HT-29 (cell line): ENCODE data around the gene CKAP2L. TPM values are rescaled to one million over a fixed set of nuclear protein-coding genes. Genes with fewer than 3 reads are reported as not detected.

Experiments
- DNase-seq: peaks from one replicate; pipeline ENCODE4 v3.0.0-alpha.2; 2015; ENCODE audit warnings: low spot score
- total RNA-seq: library from RNA; depleted of rRNA; stranded (reverse); fragments of >200 nt; shearing (Covaris generic); gene quantifications from 2 replicates; pipeline ENCODE4 v1.2.3, GENCODE V29; 2014; rRNA removed

CKAP2L gene, protein sequence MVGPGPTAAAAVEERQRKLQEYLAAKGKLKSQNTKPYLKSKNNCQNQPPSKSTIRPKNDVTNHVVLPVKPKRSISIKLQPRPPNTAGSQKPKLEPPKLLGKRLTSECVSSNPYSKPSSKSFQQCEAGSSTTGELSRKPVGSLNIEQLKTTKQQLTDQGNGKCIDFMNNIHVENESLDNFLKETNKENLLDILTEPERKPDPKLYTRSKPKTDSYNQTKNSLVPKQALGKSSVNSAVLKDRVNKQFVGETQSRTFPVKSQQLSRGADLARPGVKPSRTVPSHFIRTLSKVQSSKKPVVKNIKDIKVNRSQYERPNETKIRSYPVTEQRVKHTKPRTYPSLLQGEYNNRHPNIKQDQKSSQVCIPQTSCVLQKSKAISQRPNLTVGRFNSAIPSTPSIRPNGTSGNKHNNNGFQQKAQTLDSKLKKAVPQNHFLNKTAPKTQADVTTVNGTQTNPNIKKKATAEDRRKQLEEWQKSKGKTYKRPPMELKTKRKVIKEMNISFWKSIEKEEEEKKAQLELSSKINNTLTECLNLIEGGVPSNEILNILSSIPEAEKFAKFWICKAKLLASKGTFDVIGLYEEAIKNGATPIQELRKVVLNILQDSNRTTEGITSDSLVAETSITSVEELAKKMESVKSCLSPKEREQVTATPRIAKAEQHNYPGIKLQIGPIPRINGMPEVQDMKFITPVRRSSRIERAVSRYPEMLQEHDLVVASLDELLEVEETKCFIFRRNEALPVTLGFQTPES
- total RNA-seq = 2.5 and 4.0 TPM in 2 replicates

DNA sequence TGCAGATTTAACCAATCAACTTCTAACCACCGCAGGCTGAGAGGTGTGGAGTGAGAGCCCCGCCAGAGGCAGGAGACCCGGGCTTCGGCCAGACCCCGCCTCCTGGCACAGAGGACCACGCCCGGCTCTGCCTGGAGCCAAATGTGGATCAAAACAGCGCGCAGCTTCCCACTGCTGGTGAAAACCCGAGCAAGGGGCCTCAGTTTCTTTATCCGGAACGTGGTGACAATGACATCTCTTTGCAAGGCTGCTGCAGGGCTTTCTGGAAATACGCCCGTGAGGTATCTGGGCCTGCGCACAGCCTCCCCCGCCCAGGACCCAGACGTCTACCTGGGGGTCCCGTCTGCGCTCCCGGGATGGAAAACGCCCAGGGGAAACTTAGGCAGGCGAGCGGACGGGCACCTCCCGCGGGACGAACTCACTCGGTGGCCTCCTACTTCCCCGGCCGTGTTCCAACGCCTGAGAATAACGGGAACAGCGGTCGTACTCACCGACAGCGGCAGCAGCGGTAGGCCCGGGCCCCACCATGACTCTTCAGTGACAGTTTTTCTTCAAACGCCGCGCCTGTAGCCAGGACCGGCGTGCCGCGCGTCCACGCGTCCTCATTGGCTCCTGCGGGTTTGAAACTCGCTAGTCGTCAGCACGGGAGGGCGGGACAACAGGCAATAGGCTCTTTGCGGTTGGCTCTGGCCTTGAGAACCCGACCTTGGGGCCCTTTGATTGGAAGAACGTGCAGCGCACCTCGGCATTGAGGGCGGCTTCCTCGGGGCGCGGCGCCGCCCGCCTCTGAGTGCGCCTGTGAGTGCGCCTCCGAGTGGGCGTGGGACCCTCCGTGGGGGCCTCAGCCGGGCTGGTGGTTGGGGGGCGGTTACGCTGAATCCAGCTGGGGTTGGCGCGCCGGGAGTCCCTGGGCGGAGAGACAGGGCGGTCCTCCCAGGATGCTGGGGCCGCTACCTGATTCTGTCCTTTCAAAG lies at the start of gene CKAP2L:
Gene CKAP2L, minus strand, starts transcription at position 539 of the 974 bp plus-strand sequence. Its CDS starts 11 bp downstream, at position 528.
- DNase-seq = peak; percentile 96

DNA sequence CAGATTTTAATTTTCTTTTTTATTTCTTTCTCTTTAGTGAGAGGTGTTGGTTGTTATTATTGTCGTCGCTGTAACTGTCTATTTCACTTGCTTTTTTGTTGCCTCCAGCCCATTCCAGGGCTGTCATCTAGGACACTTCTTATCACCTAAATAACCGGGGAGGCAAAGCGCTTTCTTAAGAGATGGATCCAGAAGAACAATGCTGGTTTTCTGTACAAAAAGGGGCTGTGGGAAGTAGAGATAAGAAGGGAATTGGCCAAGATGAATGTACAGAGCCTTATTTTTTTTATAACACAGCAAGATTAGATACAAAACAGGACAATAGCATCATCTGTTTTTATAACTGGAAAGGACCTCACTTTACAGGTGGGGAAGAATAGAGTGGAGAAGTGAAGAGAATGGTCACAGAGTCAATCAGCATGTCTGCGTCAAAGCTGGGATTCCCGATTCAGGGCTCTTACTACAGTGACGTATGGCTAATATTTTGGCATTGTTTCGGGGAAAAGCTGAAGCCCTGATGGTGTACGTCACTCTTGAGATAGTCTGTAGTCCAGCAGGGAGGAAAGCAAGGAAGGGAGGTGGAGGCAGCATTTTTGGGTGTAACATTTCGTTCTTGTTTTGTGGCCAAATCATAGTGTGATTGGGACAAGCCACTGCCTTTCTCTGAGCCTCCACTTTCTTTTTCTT lies 49.0 kb upstream of the CKAP2L start:
- no peak for DNase-seq

DNA sequence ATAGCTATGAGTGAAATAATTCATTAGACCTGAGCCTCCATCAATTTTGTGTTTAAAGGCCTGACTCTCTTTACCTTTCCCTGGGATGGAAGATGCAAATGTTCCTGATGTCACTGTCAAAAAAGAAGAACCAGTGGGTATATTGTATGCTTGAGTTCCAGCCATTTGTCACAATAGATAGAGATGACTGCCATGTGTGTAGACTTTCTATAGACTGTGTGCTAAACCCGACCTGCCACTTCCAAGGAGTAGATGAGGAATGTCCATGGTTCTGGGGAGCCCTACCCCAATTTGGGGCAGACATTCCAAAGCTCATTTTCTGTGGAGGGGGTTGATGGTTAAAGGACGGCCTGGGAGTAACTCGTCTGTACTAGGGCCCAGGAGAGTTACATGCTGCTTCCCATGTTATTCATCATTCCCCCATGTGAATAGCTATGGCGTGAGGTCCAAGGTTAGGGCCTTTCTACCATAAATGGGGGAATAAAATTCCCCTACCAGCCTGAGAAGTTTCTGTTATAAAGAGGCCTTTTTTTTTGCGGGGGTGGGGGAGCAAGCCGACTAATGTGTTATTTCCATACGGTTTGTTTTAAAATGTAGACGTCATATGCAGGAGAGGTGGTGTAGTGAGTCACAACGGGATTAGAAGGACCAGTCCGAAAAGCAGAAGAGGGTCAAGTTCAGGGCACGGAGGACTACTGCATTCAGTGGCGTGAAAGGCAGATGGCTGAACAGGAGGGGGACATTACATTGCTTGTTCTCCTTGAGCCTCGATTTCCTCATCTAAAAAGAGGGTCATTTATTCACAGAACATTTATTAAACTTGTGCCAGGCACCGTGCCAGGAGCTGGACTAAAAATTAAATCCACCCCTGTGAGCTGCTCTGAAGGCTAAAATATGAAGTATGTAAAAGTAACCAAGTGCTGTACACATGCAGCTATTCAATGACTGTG lies 48.2 kb upstream of the CKAP2L start:
- no peak for DNase-seq

DNA sequence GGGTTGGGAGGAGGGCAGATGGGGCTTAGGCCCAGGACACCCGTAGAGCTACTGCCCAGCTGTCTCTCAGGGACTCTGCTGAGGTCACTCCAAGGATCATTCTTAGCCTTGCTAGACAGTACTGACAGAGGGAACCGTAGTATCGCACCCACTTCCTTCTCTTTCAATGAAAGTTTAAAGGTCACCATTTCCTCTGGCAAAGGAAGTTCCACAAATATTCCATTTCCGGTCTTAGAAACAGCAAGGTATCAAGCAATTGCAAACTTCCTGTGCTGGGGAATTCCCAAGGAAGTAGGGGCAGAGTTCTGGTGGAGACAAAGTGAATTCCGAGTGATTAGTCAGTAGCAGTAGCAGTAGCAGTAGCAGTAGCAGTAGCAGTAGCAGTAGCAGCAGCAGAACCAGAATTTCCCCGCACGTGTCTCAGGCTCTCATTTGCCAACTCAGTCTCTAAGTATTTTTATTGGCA lies 47.5 kb upstream of the CKAP2L start:
- DNase-seq = peak; percentile 38

DNA sequence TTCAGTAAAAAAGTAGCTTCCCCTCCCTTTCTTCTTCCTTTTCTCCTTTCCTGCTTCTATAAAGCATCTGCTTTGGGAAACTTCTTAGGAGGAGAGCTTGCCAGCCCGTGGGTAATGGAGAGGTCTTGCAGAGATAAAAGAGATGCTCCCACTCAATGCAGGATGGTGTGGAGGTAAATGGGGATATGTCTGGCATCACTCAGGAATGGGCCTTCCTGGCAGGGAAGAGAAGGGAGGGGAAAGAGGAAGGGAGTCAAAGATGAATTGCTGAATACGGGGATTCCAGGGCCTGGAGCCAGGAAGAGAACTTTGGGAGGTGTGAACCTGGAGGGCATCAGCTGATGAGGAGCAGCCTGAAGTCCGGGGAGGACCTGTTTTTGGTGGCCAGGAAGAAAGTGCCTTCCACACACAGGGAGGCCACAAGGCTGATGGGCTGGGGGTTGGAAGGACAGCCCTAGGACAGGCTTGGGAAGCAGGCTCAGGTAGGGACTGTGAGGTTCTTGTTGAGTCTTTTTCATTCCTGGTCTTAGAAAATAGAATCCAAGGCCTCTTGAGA lies 46.9 kb upstream of the CKAP2L start:
- DNase-seq = no peak

DNA sequence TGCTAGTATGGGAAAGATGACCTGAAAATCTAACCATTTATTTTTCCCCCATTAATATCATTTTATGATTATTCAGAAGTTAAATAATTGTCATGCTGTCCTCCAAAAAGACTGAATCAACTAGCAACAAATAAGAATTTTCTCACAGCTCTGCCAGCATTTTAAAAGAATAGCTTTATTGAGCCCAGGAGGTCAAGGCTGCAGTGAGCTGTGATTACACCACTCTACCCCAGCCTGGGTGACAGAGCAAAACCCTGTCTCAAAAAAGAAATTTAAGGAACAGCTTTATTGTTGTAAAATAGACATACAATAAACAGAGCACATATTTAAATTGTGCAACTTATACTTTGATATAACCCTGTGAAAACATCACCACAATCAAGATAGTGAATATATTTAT lies 44.7 kb upstream of the CKAP2L start:
- no peak for DNase-seq

DNA sequence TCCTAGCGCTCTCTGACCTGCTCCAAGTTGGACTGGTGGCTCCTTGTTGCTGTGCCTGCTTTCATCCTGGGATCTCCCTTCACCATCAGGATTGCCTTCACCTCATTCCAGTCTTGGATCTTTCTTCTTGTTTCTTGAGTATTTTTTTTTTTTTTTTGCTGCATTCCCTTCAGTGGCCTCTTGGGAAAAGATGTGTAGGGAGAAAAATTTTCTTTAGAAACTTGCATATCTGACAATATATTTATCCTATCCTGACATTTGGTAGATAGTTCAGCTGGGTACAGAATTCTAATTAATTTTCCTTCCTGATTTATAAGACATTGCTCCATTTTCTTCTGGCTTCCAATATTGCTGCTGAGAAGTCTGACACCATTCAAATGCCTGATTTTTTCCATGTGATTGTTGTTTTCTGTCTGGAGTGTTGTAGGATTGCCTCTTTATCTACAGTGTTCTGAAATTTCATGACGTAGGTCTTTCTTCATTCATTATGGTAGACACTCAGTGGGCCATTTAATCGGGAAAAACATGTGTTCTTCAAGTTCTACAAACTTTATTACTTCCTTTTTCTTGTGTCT lies 42.9 kb upstream of the CKAP2L start:
- DNase-seq = no peak

DNA sequence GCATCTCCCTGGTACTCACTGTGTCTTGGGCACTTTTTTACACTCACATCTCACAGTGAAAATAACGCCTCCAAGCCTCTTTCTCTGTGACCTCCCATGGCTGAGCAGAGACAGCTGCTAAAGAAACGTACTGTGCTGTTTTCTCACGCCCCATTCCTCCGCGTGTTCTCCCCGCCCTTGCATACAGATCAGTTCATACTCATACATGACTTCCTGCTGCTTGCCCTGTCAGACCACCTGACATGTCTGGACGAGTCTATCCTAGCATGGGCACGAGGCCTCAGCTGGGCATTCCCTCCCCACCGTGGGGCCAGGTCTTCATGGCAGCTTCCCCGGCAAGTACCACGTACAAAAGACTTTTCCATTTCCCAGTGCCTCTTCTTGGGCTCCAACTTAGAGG lies 41.1 kb upstream of the CKAP2L start:
- DNase-seq = no peak

DNA sequence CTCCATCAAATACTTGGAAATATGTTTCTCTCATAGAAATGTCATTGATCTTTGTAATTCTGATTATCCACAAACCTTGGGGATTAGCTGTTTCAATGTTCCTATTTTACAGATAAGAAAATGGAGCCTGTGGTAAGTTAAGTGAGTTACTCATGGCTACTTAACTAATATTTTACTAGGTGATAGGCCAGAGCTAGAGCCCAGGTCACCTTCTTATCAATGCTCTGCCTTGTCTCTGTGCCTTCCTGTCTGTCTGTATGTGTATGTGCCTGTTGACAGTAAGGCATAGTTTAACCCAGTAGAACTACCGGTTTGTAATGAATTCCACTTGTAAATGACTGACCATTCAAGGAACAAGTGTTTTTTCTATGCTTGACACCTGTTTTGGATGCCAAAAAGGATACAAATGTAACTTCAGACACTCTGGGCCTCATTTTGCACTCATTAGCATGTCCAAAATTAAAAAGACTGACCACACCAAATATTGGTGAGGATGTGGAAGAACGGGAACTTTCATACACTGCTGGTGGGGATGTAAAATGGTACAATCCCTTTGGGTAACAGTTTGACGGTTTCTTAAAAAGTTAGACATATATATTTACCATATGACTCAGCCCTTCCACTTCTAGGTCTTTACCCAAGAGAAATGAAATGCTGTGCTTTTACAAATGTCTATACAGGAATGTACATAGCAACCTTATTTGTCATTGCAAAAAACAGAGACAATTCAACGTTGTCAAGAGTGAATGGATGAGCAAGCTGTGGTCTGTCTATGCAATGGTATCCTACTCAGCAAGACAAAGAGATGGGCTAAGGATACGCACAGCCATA lies 39.5 kb upstream of the CKAP2L start:
- peak; percentile 49 for DNase-seq

DNA sequence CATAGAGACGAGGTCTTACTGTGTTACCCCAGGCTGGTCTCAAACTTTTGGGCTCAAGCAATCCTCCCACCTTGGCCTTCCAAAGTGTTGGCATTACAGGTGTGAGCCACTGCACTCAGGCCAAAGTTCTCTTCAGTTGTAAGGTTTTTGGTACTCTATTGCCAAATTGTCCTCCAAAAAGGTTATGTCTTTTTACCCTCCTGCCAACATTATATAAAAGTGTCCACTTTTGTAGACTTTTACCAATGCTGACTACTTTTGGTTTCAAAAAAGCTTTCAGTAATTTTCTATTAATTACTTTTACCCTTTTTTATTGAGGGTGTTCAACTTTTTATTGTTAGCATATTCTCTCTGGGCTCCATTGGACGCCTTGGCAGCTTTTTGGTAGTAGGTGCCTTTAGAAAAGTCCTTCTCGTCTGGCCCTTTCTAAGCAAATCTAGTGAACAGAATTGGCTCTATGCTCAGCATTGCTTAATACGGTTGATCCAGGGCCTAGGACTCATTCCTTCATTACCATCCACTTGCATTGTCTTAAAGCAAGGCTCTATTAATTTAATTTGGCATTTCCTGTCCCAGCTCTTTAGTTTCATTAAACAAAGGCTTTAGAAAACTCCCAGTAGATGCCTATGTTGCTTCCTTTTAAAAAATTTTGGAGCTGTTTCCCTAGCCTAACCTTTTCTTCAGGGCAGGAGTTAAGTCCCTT lies 36.6 kb upstream of the CKAP2L start:
- DNase-seq = no peak

DNA sequence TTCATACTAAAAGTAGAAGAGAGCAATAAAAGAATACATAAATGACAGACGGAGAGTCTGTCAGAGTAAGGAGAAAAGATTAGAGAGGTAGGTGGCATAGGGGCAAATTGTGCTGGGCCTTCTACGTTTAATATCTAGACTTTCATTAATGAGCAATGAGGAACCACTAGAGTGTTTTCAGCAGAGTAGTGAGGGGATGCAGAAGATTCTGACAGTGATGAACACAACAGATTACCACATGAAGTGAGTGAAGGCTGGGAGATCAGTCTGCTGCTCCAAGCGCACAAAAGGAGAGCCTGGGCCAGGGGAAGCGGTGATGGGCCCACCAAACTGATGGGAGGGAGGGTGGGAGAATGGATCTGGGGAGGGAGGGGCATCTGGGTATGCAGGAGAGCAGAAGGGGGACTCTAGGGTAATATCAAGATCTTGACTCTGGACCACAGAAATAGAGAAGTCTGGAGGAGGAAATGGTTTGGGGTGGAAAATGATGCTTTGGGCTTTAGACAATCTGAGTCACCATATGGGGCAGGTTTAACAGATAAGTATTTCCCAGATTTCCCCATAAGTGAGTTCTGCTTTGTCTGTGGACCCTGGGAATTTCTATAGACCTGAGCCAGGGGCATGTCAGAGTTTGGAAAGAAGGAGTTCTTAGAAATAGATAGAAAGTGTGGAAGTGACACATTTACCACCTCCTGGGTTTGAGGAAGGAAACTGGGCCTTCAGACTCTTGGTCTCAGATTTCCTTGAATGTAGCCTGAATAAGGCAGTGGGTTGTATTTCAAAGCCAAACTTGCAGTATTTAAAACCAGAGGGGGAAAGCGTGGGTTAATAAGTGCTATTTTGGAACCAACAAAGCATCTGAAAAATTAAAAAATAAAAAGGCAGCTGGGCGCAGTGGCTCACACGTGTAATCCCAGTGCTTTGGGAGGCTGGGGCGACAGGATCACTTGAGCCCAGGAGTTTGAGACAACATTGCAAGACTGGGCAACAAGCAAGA lies 34.9 kb upstream of the CKAP2L start:
- DNase-seq = no peak

DNA sequence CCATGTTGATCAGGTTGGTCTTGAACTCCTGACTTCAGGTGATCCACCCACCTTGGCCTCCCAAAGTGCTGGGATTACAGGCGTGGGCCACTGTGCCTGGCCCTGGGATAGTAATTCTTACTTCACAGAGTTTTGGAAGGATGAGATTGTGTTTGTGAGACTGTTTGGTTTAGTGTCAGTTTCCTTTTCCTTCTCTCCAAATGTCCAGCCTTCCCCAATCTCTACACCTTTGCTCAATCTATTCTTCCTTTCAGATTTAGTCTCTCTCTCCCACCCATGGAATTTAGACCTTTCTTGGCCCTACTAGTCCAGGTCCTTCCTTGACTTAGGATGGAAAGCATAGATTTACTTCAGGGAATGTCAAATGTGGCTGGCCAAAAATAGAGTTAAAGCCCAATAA lies 32.1 kb upstream of the CKAP2L start:
- DNase-seq = no peak

DNA sequence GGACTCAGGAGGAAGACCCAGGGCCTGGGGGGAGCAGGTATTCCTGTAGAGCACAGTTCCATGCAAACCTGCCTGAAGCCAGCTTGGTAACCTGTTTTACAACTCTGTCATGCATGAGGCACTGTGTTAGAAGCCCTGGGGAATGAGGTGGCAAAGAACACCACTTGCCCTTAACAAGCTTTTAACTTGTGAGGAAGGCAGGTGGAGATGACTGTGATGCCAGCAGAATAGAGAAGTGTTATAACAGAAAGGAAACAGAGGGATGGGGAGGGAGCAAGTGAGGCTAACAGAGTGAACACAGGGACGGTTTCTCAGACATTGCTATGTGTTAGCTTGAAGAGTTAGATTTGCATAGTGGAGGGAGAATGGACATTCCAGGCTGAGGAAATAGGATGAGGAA lies 31.4 kb upstream of the CKAP2L start:
- peak; percentile 42 for DNase-seq

DNA sequence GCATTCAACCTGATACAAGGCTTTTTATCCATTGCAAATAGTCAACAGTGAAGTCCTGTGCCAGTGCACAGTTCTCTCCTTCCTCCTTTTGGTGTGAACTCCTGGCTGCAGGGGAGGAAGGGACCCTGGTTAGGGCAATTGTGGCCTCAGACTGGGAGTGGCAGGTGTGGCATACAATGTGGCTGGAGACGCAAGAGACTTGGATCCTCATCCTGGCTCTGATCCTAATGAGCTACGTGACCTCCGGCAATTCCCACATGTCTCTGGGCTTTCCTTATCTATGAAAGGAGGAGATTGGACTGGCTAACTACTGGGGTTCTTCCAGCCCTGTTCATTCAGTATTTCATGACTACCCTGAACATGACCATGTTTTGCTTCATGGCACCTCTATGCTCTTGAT lies 30.4 kb upstream of the CKAP2L start:
- DNase-seq = no peak

DNA sequence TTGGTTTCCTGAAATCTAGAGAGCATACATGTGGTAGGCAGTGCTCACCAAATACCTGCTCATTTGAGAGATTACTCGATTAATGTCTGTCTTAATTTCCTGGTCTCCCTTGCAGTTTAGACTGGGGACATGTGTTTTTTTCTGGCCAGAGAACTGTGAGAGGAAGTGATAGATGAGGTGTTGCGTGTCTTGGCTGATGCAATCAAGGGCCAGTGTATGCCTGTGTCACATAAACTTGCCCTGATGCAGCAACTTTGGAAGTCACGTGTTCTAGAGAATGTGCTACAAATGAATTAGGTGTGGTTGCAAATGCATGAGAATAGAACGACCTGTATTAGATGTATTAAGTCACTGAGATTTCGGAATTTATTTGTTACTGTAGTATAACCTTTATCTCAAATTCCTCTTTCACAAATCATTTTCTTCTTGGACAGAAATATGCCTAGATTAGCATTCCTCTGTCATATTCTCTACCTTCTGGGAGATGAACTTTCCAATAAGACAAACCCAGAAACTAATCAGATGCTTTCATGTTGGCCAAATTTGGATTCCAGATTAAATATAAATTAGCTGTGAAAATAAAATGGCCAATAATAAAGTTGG lies 29.8 kb upstream of the CKAP2L start:
- peak; percentile 49 for DNase-seq

DNA sequence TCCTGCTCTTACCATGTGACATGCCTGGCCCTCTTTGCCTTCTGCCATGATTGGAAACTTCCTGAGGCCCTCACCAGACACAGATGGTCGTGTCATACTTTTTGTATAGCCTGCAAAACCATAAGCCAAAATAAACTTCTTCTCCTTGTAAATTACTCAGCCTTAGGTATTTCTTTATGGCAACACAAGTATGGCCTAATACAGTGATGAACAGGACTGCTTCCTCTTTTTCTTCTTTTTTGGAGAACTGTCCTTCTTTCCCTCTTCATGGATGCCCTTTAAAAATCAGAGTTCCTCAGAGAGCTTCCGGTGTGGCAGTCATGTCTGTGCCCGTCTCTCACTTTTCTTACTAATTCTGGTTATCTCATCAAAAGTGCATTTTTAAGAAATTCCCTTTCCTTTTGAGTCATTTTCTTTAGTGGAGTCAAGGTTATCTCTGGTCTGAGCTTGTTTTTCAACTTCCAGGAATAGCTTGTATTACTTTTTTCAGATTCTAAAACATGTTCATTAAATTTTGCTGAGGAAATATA lies 29.1 kb upstream of the CKAP2L start:
- no peak for DNase-seq
